Stimulated activated CD8-positive, alpha-beta memory T cell treated with anti-CD3 and anti-CD28 coated beads, Interleukin-4, amount 100 ng/mL, for 4 hours (primary cell): ENCODE measurements around the gene SRP19.
A peak's percentile ranks its signal among the peaks of the same experiment; 100 is the strongest.
"Not testable (repeated sequence)": the region's sequence is repeated elsewhere in the genome, so short reads cannot be mapped to it uniquely, and the experiment has no call there.

Experiments
- DNase-seq, 2 donors: peaks; one replicate each; pipeline ENCODE4 v3.0.0-alpha.2; 2020; ENCODE audit warnings: low read depth in 2 of 2, low spot score in 1 of 2

SRP19 gene

GRCh38 chr5:112860929-112861637 lies at the start of gene SRP19:
TSS of gene SRP19 (plus strand) at chr5:112861287. CDS start at chr5:112861377, 90 bp downstream.
- peak; percentile 75 to 80 for DNase-seq

- DNase-seq, result no peak
Measured at GRCh38 chr5:112812549-112812948, 48.5 kb upstream of the SRP19 start.

GRCh38 chr5:112820246-112820645 lies 40.8 kb upstream of the SRP19 start:
- no peak for DNase-seq

GRCh38 chr5:112822456-112822855 lies 38.6 kb upstream of the SRP19 start:
- DNase-seq, result no peak

GRCh38 chr5:112823181-112823580 lies 37.9 kb upstream of the SRP19 start:
- no peak for DNase-seq

GRCh38 chr5:112823656-112824055 lies 37.4 kb upstream of the SRP19 start:
- DNase-seq, result no peak

- DNase-seq, result no peak
Measured at GRCh38 chr5:112824197-112824596, 36.9 kb upstream of the SRP19 start.

GRCh38 chr5:112830378-112830777 lies 30.7 kb upstream of the SRP19 start:
- DNase-seq, result no peak

- DNase-seq, result no peak
Measured at GRCh38 chr5:112833971-112834370, 27.1 kb upstream of the SRP19 start.

GRCh38 chr5:112844489-112844888 lies 16.6 kb upstream of the SRP19 start:
- DNase-seq, result no peak

GRCh38 chr5:112846556-112846955 lies 14.5 kb upstream of the SRP19 start:
- no peak for DNase-seq

GRCh38 chr5:112847306-112847705 lies 13.8 kb upstream of the SRP19 start:
- DNase-seq, result no peak

- DNase-seq, result no peak
Measured at GRCh38 chr5:112848116-112848811, 12.8 kb upstream of the SRP19 start.

- no peak for DNase-seq
Measured at GRCh38 chr5:112849912-112850311, 11.2 kb upstream of the SRP19 start.

GRCh38 chr5:112854651-112855050 lies 6.4 kb upstream of the SRP19 start:
- DNase-seq, result no peak

- no peak for DNase-seq
Measured at GRCh38 chr5:112857866-112858265, 3.2 kb upstream of the SRP19 start.

- DNase-seq, result not testable (repeated sequence)
Measured at GRCh38 chr5:112860571-112860928, 537 bp upstream of the SRP19 start.

GRCh38 chr5:112861638-112861985 lies 525 bp downstream of the SRP19 start:
- DNase-seq, result no peak

- DNase-seq, result no peak
Measured at GRCh38 chr5:112862085-112862484, 998 bp downstream of the SRP19 start.

- DNase-seq, result no peak
Measured at GRCh38 chr5:112863549-112863948, 2.5 kb downstream of the SRP19 start.

GRCh38 chr5:112865128-112865527 lies 4.0 kb downstream of the SRP19 start:
- no peak for DNase-seq

GRCh38 chr5:112866739-112867138 lies 5.7 kb downstream of the SRP19 start:
- no peak for DNase-seq

GRCh38 chr5:112867411-112867810 lies 6.3 kb downstream of the SRP19 start:
- no peak for DNase-seq
